ENCODE data around the gene CDH4. TPM values are rescaled to one million over a fixed set of nuclear protein-coding genes. Genes with fewer than 3 reads are reported as not detected.

The CDH4 gene
- total and polyA plus RNA-seq, 5 donors from 2014 or later, result 0.07 to 0.69 (median 0.49) TPM; not detected in 1

DNA sequence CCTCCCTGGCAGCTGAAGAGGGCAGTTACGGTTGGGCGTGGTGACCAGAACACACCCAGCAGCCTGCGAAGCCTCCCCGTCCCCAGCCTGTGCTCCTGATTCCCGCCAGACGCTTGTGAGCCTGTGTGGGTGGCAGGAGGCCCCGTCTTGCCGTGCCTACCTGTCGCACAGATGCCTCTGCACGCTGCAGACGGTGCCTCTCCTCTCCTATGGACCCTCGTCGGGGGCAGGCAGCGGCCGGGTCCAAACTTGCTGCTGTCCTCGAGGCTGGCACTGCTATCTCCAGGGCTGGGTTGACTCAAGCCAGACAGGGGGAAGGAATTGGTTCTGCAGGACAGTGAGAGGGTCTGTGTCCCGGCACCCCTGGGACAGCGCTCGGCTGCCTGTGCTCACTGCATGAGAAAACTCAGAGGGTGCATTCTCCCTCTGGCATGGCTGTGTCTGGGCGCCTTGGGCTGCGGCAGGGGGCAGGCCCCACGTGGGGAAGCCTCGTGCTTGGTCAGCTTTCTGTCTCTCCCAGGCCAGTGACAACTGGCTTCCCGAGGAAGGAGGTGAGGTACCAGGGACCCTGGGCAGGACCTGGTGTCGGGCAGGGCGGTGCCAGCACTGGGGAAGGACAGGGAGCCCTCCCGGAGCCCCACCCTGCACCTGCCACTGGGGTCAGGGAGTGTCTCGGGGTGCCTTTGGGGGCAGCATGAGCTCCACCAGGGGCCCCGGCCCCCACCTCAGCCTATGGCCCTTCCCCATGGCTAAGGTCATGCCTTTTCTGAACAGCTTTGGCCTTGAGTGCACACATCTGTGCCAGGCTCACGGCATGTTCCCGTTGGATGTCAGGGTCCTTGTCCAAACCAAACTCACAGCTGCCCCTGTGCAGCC lies 686.1 kb downstream of the CDH4 start:
- H3K9me3 Mint-ChIP-seq, result peaks cover 0 to 1% (median 0%) of the 10 kb centered on the region in 7 donors
- ATAC-seq (ENCODE audit: low read depth in 2 of 2) (no peak), DNase-seq (no peak)
- no peak overlapping the region for H3K27ac Mint-ChIP-seq
- no peaks in the 10 kb centered on the region for H3K27me3 Mint-ChIP-seq
- Histone ChIP-seq H3K27ac (ENCODE audit: insufficient read depth, low read length, poor library complexity, severe bottlenecking) (no peak overlapping the region), H3K4me3 (ENCODE audit: low read depth, low read length) (no peak overlapping the region), H3K9me3 (ENCODE audit: control insufficient read depth in 2 of 2, low read length in 2 of 2) (no peaks in the 10 kb centered on the region), H3K27me3 (ENCODE audit: control insufficient read depth, insufficient read depth, low read length) (no peaks in the 10 kb centered on the region), H3K36me3 (ENCODE audit: control insufficient read depth, insufficient read depth, low read length) (no peaks in the 10 kb centered on the region), H3K4me1 (ENCODE audit: control insufficient read depth, insufficient read depth, low read length, poor library complexity, severe bottlenecking) (no peaks in the 10 kb centered on the region)
- H3K4me3 Mint-ChIP-seq, result no peak overlapping the region
- H3K4me1 Mint-ChIP-seq, result no peaks in the 10 kb centered on the region
- H3K36me3 Mint-ChIP-seq, result no peaks in the 10 kb centered on the region

DNA sequence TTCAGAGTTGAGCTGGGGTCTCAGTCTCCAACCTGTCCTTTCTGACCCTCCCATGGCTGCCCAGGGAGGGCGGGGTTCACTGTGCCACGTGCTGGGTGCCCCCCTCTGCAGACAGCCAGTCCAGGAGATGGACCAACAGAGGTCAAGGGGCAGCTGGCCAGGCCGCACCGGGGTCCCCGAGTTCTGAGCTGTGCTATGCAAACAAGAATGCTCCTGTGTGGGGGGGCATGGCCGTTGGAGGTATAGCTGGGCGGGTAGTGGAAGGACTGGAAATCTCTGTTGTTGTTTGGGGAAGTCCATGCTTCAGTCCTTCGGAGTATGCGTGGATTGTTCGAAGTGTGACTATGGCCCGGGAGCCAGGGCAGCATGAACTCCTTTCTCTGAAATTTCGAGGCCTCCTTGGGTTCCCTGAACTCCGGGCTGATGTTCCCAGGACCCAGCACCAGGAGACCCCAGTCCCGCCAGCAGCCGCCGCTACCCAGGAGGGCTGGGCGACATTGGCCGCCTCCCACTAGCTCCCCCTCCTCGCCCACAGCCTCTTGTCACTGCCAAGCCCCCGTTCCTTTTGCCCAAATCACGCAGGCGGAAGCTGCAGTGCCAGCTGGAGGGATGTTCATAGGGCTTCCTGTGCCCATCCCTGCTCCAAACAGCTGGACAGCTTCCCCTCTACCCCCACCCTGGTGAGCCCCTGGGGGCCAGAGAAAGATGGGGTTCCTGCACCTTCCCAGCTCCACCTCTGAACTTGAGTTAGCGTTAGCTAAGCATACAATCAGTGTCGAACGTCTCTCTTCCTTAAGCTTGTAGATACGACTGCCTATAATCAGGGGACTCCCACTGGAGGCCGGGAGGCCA lies 687.0 kb downstream of the CDH4 start:
- no peaks in the 10 kb centered on the region for H3K36me3 ChIP-seq (ENCODE audit: control insufficient read depth, insufficient read depth, low read length)
- no peaks in the 10 kb centered on the region for H3K9me3 ChIP-seq (ENCODE audit: control insufficient read depth in 2 of 2, low read length in 2 of 2)
- Mint-ChIP-seq H3K36me3 (no peaks in the 10 kb centered on the region), H3K9me3 (peaks cover 0 to 1% (median 0%) of the 10 kb centered on the region in 7 donors), H3K4me3 (no peak overlapping the region), H3K27me3 (no peaks in the 10 kb centered on the region), H3K27ac (no peak overlapping the region), H3K4me1 (no peaks in the 10 kb centered on the region)
- ATAC-seq (ENCODE audit: low read depth in 2 of 2) (no peak), DNase-seq (no peak)
- H3K4me1 ChIP-seq (ENCODE audit: control insufficient read depth, insufficient read depth, low read length, poor library complexity, severe bottlenecking), result no peaks in the 10 kb centered on the region
- no peak overlapping the region for H3K27ac ChIP-seq (ENCODE audit: insufficient read depth, low read length, poor library complexity, severe bottlenecking)
- no peak overlapping the region for H3K4me3 ChIP-seq (ENCODE audit: low read depth, low read length)
- H3K27me3 ChIP-seq (ENCODE audit: control insufficient read depth, insufficient read depth, low read length), result no peaks in the 10 kb centered on the region

DNA sequence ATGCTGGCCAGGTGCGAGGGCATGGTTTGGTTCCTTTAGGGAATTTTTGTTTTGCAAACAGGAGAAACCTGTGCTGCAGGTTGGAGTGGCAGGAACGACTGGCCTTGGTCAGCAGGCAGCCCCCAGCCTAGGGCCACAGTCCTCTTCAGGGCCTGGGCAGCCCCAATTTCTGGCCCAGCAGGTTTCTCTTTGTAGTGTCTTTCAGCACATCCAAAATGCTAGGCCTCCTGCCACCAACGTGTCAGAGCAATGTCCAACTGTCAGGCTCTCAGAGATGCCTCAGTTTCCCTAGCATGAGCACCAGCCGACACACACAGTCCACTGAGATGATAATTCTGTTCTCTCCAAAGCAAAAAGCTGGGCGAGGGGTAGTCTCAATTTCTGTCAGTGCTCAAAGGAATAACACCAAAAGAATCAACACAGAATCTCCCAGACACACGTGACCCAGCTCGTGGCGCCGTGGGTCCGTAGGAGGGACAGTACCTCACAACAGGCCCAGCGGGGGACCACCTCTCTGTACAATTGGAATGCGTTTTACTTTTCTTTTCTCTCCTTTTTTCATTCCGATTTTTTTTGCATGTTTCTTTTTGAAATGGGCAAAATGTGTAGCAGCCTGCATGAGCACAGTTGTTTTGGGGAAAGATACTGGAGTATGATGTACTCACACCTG lies 687.8 kb downstream of the CDH4 start:
- Histone ChIP-seq H3K27me3 (ENCODE audit: control insufficient read depth, insufficient read depth, low read length) (no peaks in the 10 kb centered on the region), H3K9me3 (ENCODE audit: control insufficient read depth in 2 of 2, low read length in 2 of 2) (no peaks in the 10 kb centered on the region), H3K27ac (ENCODE audit: insufficient read depth, low read length, poor library complexity, severe bottlenecking) (no peak overlapping the region), H3K36me3 (ENCODE audit: control insufficient read depth, insufficient read depth, low read length) (no peaks in the 10 kb centered on the region), H3K4me1 (ENCODE audit: control insufficient read depth, insufficient read depth, low read length, poor library complexity, severe bottlenecking) (no peaks in the 10 kb centered on the region), H3K4me3 (ENCODE audit: low read depth, low read length) (no peak overlapping the region)
- no peak overlapping the region for H3K4me3 Mint-ChIP-seq
- DNase-seq (no peak), ATAC-seq (ENCODE audit: low read depth in 2 of 2) (no peak)
- H3K36me3 Mint-ChIP-seq, result no peaks in the 10 kb centered on the region
- H3K4me1 Mint-ChIP-seq, result no peaks in the 10 kb centered on the region
- H3K9me3 Mint-ChIP-seq, result peaks cover 0 to 1% (median 0%) of the 10 kb centered on the region in 7 donors
- H3K27me3 Mint-ChIP-seq, result no peaks in the 10 kb centered on the region
- H3K27ac Mint-ChIP-seq, result no peak overlapping the region

DNA sequence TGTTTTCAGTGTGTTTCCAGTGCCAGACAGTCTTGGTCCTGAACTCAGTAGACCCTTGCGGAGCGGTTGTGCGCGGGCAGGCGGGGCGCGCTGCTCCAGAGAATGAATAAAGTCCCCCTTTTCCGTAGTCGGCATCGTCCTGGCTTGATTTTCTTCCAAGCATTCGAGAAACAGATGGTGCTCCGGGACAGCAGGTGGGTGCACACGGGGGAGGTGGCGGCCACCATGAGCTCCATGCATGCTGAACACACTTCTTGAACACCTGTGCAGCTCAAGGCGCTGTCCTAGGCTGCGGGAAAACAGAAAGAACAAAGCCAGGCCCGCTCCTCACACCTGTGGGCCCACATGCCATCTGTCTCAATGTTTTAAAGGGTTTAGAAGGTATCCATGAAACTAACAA lies 688.4 kb downstream of the CDH4 start:
- Mint-ChIP-seq H3K9me3 (peaks cover 0 to 1% (median 0%) of the 10 kb centered on the region in 7 donors), H3K4me3 (no peak overlapping the region), H3K4me1 (no peaks in the 10 kb centered on the region), H3K27ac (no peak overlapping the region), H3K36me3 (no peaks in the 10 kb centered on the region), H3K27me3 (no peaks in the 10 kb centered on the region)
- H3K27me3 ChIP-seq (ENCODE audit: control insufficient read depth, insufficient read depth, low read length), result no peaks in the 10 kb centered on the region
- H3K36me3 ChIP-seq (ENCODE audit: control insufficient read depth, insufficient read depth, low read length), result no peaks in the 10 kb centered on the region
- no peak overlapping the region for H3K27ac ChIP-seq (ENCODE audit: insufficient read depth, low read length, poor library complexity, severe bottlenecking)
- no peaks in the 10 kb centered on the region for H3K9me3 ChIP-seq (ENCODE audit: control insufficient read depth in 2 of 2, low read length in 2 of 2)
- no peaks in the 10 kb centered on the region for H3K4me1 ChIP-seq (ENCODE audit: control insufficient read depth, insufficient read depth, low read length, poor library complexity, severe bottlenecking)
- no peak overlapping the region for H3K4me3 ChIP-seq (ENCODE audit: low read depth, low read length)
- no peak for ATAC-seq (ENCODE audit: low read depth in 2 of 2)
- no peak for DNase-seq

DNA sequence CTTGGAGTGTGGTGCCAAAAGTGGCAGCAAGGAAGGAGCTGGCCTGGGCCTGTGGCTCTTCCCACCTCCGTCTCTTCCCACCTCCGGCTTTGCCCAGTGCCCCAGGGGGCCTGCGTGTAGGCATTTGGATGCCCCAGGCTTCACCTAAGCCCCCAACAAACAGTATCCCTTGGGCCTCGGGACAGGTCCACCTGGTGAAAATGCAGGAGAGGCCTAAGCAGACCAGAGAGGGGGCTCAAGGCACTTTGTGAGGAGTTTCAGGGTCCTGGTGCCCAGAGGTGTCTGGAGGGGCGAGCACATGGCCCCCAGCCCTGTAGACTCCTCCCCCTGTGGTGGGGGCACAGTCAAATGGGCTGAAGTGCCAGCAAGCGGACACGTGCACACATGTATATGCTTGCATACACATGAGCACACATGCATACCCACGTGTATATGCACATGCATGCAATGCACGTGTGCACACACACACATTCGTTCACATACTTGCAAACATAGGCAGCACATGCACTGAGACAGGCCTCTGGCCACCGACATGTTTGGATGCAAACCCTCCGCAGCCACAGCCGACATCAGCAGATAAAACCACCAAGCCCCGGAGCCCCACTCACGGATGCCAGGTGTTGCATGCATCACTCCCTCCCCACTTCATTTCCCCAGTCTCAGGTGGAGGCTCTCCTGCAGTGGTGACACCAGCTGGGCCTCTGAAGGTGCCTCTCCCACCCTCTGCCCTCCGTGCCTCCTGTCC lies 689.1 kb downstream of the CDH4 start:
- DNase-seq (no peak), ATAC-seq (ENCODE audit: low read depth in 2 of 2) (no peak)
- H3K4me1 ChIP-seq (ENCODE audit: control insufficient read depth, insufficient read depth, low read length, poor library complexity, severe bottlenecking), result no peaks in the 10 kb centered on the region
- Mint-ChIP-seq H3K9me3 (peaks cover 0 to 1% (median 0%) of the 10 kb centered on the region in 7 donors), H3K4me3 (no peak overlapping the region), H3K4me1 (no peaks in the 10 kb centered on the region), H3K36me3 (no peaks in the 10 kb centered on the region), H3K27me3 (no peaks in the 10 kb centered on the region), H3K27ac (no peak overlapping the region)
- no peaks in the 10 kb centered on the region for H3K27me3 ChIP-seq (ENCODE audit: control insufficient read depth, insufficient read depth, low read length)
- no peaks in the 10 kb centered on the region for H3K9me3 ChIP-seq (ENCODE audit: control insufficient read depth in 2 of 2, low read length in 2 of 2)
- no peak overlapping the region for H3K27ac ChIP-seq (ENCODE audit: insufficient read depth, low read length, poor library complexity, severe bottlenecking)
- H3K4me3 ChIP-seq (ENCODE audit: low read depth, low read length), result no peak overlapping the region
- no peaks in the 10 kb centered on the region for H3K36me3 ChIP-seq (ENCODE audit: control insufficient read depth, insufficient read depth, low read length)

DNA sequence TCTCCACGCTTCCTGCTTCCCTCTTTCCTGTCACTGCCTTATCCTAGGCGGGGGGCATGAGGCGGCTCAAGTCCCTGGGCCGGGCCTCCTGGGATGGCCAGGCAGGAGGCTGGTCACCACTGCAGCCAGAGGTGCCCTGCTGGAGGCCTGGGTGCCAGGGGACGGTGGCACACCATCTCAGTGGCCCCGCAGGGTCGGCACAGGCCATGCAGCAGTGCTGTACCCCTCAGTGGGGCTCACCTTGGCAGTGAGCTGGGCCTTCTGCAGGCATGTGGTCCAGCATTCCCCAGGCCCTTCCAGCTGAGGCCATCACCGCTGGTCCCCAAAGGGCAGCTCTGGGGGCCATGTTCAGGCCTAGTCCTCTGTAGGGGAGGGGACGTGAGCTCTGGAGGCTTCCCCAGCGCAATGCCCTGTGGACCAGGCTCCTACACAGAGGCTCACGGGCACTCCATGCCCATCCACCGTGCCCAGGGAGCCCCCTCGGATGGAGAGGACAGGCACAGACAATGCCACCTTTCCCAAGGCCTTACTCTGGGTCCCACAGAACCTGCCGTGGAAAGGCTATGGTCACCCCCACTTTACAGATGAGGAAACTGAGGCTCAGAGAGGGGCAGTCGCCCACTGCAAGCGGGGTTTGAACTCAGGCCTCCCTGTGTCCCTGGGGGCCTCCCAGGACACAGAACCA lies 689.8 kb downstream of the CDH4 start:
- Mint-ChIP-seq H3K4me1 (no peaks in the 10 kb centered on the region), H3K27me3 (no peaks in the 10 kb centered on the region), H3K27ac (no peak overlapping the region), H3K9me3 (peaks cover 0 to 1% (median 0%) of the 10 kb centered on the region in 7 donors), H3K4me3 (no peak overlapping the region), H3K36me3 (no peaks in the 10 kb centered on the region)
- Histone ChIP-seq H3K27me3 (ENCODE audit: control insufficient read depth, insufficient read depth, low read length) (no peaks in the 10 kb centered on the region), H3K9me3 (ENCODE audit: control insufficient read depth in 2 of 2, low read length in 2 of 2) (no peaks in the 10 kb centered on the region), H3K36me3 (ENCODE audit: control insufficient read depth, insufficient read depth, low read length) (no peaks in the 10 kb centered on the region), H3K27ac (ENCODE audit: insufficient read depth, low read length, poor library complexity, severe bottlenecking) (no peak overlapping the region), H3K4me3 (ENCODE audit: low read depth, low read length) (no peak overlapping the region), H3K4me1 (ENCODE audit: control insufficient read depth, insufficient read depth, low read length, poor library complexity, severe bottlenecking) (no peaks in the 10 kb centered on the region)
- DNase-seq (no peak), ATAC-seq (ENCODE audit: low read depth in 2 of 2) (no peak)

GRCh38 chr20:61942526-61942925 lies 690.5 kb downstream of the CDH4 start:
- Histone ChIP-seq H3K9me3 (ENCODE audit: control insufficient read depth in 2 of 2, low read length in 2 of 2) (no peaks in the 10 kb centered on the region), H3K4me3 (ENCODE audit: low read depth, low read length) (no peak overlapping the region), H3K4me1 (ENCODE audit: control insufficient read depth, insufficient read depth, low read length, poor library complexity, severe bottlenecking) (no peaks in the 10 kb centered on the region), H3K27me3 (ENCODE audit: control insufficient read depth, insufficient read depth, low read length) (no peaks in the 10 kb centered on the region), H3K27ac (ENCODE audit: insufficient read depth, low read length, poor library complexity, severe bottlenecking) (no peak overlapping the region), H3K36me3 (ENCODE audit: control insufficient read depth, insufficient read depth, low read length) (no peaks in the 10 kb centered on the region)
- no peak overlapping the region for H3K27ac Mint-ChIP-seq
- ATAC-seq (ENCODE audit: low read depth in 2 of 2) (no peak), DNase-seq (no peak)
- no peaks in the 10 kb centered on the region for H3K36me3 Mint-ChIP-seq
- H3K27me3 Mint-ChIP-seq, result no peaks in the 10 kb centered on the region
- H3K4me3 Mint-ChIP-seq, result no peak overlapping the region
- H3K9me3 Mint-ChIP-seq, result peaks cover 0 to 1% (median 0%) of the 10 kb centered on the region in 7 donors
- H3K4me1 Mint-ChIP-seq, result no peaks in the 10 kb centered on the region

Data from CD4-positive, CD25-positive, alpha-beta regulatory T cell (primary cell).